Vagina (tissue), 2 donors: ENCODE results near the gene ST6GALNAC6. TPM values are rescaled to one million over a fixed set of nuclear protein-coding genes. Genes with fewer than 3 reads are reported as not detected.

ENCODE experiments used
- DNase-seq, 2 donors: peaks; one replicate each; pipeline ENCODE4 v3.0.0-alpha.2; 2017; ENCODE audit errors: extremely low spot score in 2 of 2
- H3K27ac ChIP-seq: fragments of 200-600 bp; sonication (generic); one replicate; pipeline ENCODE4 v1.5.1; 2019
- H3K27me3 ChIP-seq: fragments of 200-600 bp; sonication (generic); one replicate; pipeline ENCODE4 v1.5.1; 2019
- H3K36me3 ChIP-seq, 2 donors: fragments of 200-600 bp; sonication (generic); one replicate each; pipeline ENCODE4 v1.5.1; 2017 to 2019
- H3K4me1 ChIP-seq: fragments of 200-600 bp; sonication (generic); one replicate; pipeline ENCODE4 v1.5.1; 2019
- H3K4me3 ChIP-seq, 2 donors: fragments of 200-600 bp; sonication (generic); 1 replicate in 1 of 2; 2 replicates in 1 of 2; pipeline ENCODE4 v1.5.1; 2016 to 2019
- H3K9me3 ChIP-seq: fragments of 200-600 bp; sonication (generic); one replicate; pipeline ENCODE4 v1.5.1; 2019
- CTCF ChIP-seq, 3 experiments: fragments of 450-650 bp in 2 of 3; fragments of 200-600 bp in 1 of 3; sonication (generic) in 1 of 3; IDR thresholded peaks; one replicate each; pipeline ENCODE4 v1.5.1; 2017 to 2019; ENCODE audit warnings: antibody characterized with exemption in 3 of 3, mild to moderate bottlenecking in 2 of 3, moderate library complexity in 2 of 3
- POLR2A ChIP-seq, 2 donors: fragments of 450-650 bp; IDR thresholded peaks; one replicate each; pipeline ENCODE4 v1.6.1; 2017; ENCODE audit warnings: antibody characterized with exemption in 2 of 2, mild to moderate bottlenecking in 2 of 2, moderate library complexity in 2 of 2
- POLR2AphosphoS5 ChIP-seq, 2 donors: sonication (generic); formaldehyde crosslinking; IDR thresholded peaks; one replicate each; pipeline ENCODE4 v1.9.0; 2017; ENCODE audit warnings: antibody characterized with exemption in 2 of 2, mild to moderate bottlenecking in 2 of 2, low read depth in 1 of 2; ENCODE audit not compliant: insufficient read depth in 1 of 2
- intact Hi-C: fragments of 100-400 bp; cut with DNase I; formaldehyde crosslinking; loops from one replicate; pipeline ENCODE4 v1.15.1; 2023
- total RNA-seq: library from RNA; depleted of rRNA; stranded (reverse); fragments of >200 nt; gene quantifications from one replicate; pipeline ENCODE4 v1.2.3, GENCODE V29; 2016

The ST6GALNAC6 gene
- total RNA-seq, 1 donor from 2014 or later, result 108 TPM

DNA sequence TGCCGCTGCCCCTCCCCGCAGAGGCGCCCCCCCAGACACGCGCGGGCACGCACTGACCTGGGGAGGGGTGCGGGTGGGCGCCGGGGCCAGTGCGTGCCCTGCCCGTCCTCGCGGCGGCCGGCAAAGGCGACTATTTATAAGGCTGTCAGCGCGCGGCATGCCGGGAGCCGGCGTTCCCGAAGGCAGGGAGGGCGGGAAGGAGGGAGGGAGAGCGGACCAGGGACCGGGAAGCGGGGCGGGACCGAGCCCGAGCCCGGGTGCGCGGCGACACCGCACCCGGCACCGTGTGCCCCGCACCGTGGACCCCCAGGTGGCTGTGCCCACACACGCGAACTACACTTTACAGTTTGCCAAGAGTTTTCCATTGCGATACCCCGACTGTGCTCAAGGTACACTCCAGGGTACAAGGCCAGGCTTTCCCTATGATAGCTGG, 21.8 kb downstream of the ST6GALNAC6 start, which contains the start of gene AK1:
Gene AK1, minus strand, starts transcription at position 110 of the 433 bp plus-strand sequence. CDS start 3,058 bp downstream, outside the sequence.
- H3K4me1 ChIP-seq, result peaks cover 60% of the 10 kb centered on the region
- peak within 1 kb of the TSS; percentile 89 for H3K27ac ChIP-seq
- no peak for DNase-seq
- TF ChIP-seq POLR2AphosphoS5 (IDR thresholded peaks at IDR 0.05; ENCODE audit: insufficient read depth in 1 of 2, low read depth in 1 of 2), result peak; percentile 62 to 85
- peak in 1 of 3 experiments; percentile 23 for TF ChIP-seq CTCF (IDR thresholded peaks at IDR 0.05)
- TF ChIP-seq POLR2A (IDR thresholded peaks at IDR 0.05), result peak in 1 of 2 donors; percentile 25
- H3K9me3 ChIP-seq, result no peaks in the 10 kb centered on the region
- peaks cover 0 to 5% of the 10 kb centered on the region in 2 donors for H3K36me3 ChIP-seq
- intact Hi-C loops, result no loop called here
- H3K4me3 ChIP-seq, result peak within 1 kb of the TSS; percentile 47 to 74
- H3K27me3 ChIP-seq, result no peaks in the 10 kb centered on the region

- DNase-seq, result no peak
- intact Hi-C loops, result no loop called here
- peaks cover 60% of the 10 kb centered on the region for H3K4me1 ChIP-seq
Observed at GRCh38 chr9:127876764-127877562, 22.4 kb downstream of the ST6GALNAC6 start.

GRCh38 chr9:127876026-127876763, 23.2 kb downstream of the ST6GALNAC6 start:
- peak overlapping the region; percentile 89 for H3K27ac ChIP-seq
- intact Hi-C loops, result no loop called here

More at GRCh38 chr9:127876764-127877562, 22.4 kb downstream of the ST6GALNAC6 start:
- peaks cover 0 to 12% of the 10 kb centered on the region in 2 donors for H3K36me3 ChIP-seq
- TF ChIP-seq POLR2AphosphoS5 (IDR thresholded peaks at IDR 0.05; ENCODE audit: insufficient read depth in 1 of 2, low read depth in 1 of 2) (no peak), POLR2A (IDR thresholded peaks at IDR 0.05) (no peak), CTCF (IDR thresholded peaks at IDR 0.05) (no peak)
- peak overlapping the region; percentile 47 to 74 for H3K4me3 ChIP-seq
- no peaks in the 10 kb centered on the region for H3K9me3 ChIP-seq
- H3K27ac ChIP-seq, result peak overlapping the region; percentile 89
- H3K27me3 ChIP-seq, result no peaks in the 10 kb centered on the region

DNA sequence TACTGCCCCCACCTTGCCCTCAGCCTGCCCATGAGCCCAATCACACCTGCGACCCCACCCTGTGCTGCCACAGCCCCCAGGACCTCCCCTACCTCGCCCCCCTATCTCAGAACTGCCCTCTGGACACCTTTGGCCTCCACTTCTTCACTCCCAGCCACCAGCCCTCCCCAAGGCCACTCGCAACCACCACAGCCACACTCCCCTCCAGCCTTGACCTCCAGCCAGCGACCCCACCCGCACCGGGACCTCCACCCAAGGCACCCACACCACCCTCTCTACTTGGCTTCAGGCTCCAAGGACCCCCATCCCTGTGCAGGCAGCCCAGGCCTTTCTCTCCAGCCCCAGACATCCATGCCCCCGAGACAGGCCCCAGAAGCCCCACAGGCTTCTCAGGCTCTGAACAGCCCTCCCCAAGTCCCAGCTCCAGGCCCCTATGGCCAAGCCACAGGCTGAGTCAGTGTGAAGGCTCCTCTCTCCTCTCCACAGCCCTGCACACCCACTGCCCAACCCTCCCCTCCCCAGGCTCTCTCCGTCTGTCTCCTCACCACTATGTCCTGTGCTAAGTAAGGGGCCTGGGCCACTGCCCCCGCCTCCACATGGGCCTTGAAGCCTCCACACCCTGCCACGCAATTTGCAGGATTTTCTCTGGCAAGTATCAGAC, 24.0 kb downstream of the ST6GALNAC6 start:
- no peaks in the 10 kb centered on the region for H3K27me3 ChIP-seq

More at GRCh38 chr9:127876026-127876763, 23.2 kb downstream of the ST6GALNAC6 start:
- no peaks in the 10 kb centered on the region for H3K9me3 ChIP-seq
- TF ChIP-seq POLR2AphosphoS5 (IDR thresholded peaks at IDR 0.05; ENCODE audit: insufficient read depth in 1 of 2, low read depth in 1 of 2) (no peak), CTCF (IDR thresholded peaks at IDR 0.05) (no peak), POLR2A (IDR thresholded peaks at IDR 0.05) (no peak)
- H3K36me3 ChIP-seq, result peaks cover 0 to 19% of the 10 kb centered on the region in 2 donors
- DNase-seq, result no peak
- H3K4me1 ChIP-seq, result peaks cover 60% of the 10 kb centered on the region
- H3K4me3 ChIP-seq, result peak overlapping the region; percentile 47 to 74
- no peaks in the 10 kb centered on the region for H3K27me3 ChIP-seq

More for the DNA sequence above, 24.0 kb downstream of the ST6GALNAC6 start:
- Histone ChIP-seq H3K9me3 (no peaks in the 10 kb centered on the region), H3K4me3 (peak overlapping the region; percentile 47 to 74), H3K27ac (peak overlapping the region; percentile 89), H3K4me1 (peaks cover 60% of the 10 kb centered on the region), H3K36me3 (peaks cover 0 to 20% of the 10 kb centered on the region in 2 donors)
- intact Hi-C loops, result no loop called here
- TF ChIP-seq CTCF (IDR thresholded peaks at IDR 0.05), result no peak
- no peak for TF ChIP-seq POLR2AphosphoS5 (IDR thresholded peaks at IDR 0.05; ENCODE audit: insufficient read depth in 1 of 2, low read depth in 1 of 2)
- no peak for TF ChIP-seq POLR2A (IDR thresholded peaks at IDR 0.05)
- no peak for DNase-seq
